ENCODE measurements around the gene SHROOM1. TPM values are rescaled to one million over a fixed set of nuclear protein-coding genes. Genes with fewer than 3 reads are reported as not detected.

SHROOM1 gene
- total RNA-seq, 1 donor from 2014 or later, result 1.5 TPM

GRCh38 chr5:132802044-132802684 is 28.3 kb downstream of the SHROOM1 start:
- ATAC-seq (ENCODE audit: low read depth), result no peak
- POLR2A ChIA-PET, result interaction anchor here (0.6 to 0.7 kb wide), 2 partner anchors 18 to 150 kb away, joined by 3 to 6 read pairs; no protein-coding TSS in a partner anchor
- H3K4me3 Mint-ChIP-seq, result no peak overlapping the region
- intact Hi-C loops (cut with micrococcal nuclease), result no loop called here
- no peak for DNase-seq
- peaks cover 9% of the 10 kb centered on the region for H3K4me1 Mint-ChIP-seq
- no peak for TF ChIP-seq CTCF (IDR thresholded peaks at IDR 0.05)
- CTCF ChIA-PET, result no interaction called here
- peaks cover 56% of the 10 kb centered on the region for H3K27me3 Mint-ChIP-seq
- H3K36me3 Mint-ChIP-seq (ENCODE audit: low read depth), result no peaks in the 10 kb centered on the region
- no peak overlapping the region for H3K27ac Mint-ChIP-seq
- H3K9me3 Mint-ChIP-seq, result no peaks in the 10 kb centered on the region

- CTCF ChIA-PET, result no interaction called here
- TF ChIP-seq CTCF (IDR thresholded peaks at IDR 0.05), result no peak
- no peak overlapping the region for H3K4me3 Mint-ChIP-seq
- H3K36me3 Mint-ChIP-seq (ENCODE audit: low read depth), result no peaks in the 10 kb centered on the region
- H3K27me3 Mint-ChIP-seq, result peaks cover 57% of the 10 kb centered on the region
- DNase-seq (no peak), ATAC-seq (ENCODE audit: low read depth) (no peak)
- no peaks in the 10 kb centered on the region for H3K9me3 Mint-ChIP-seq
- intact Hi-C loops (cut with micrococcal nuclease), result no loop called here
- peaks cover 9% of the 10 kb centered on the region for H3K4me1 Mint-ChIP-seq
- H3K27ac Mint-ChIP-seq, result no peak overlapping the region
- POLR2A ChIA-PET, result no interaction called here
Measured at GRCh38 chr5:132800545-132800944, 29.9 kb downstream of the SHROOM1 start.

- H3K36me3 Mint-ChIP-seq (ENCODE audit: low read depth), result no peaks in the 10 kb centered on the region
- peaks cover 7% of the 10 kb centered on the region for H3K4me1 Mint-ChIP-seq
- peaks cover 54% of the 10 kb centered on the region for H3K27me3 Mint-ChIP-seq
- DNase-seq (no peak), ATAC-seq (ENCODE audit: low read depth) (no peak)
- no peak overlapping the region for H3K4me3 Mint-ChIP-seq
- intact Hi-C loops (cut with micrococcal nuclease), result no loop called here
- no peaks in the 10 kb centered on the region for H3K9me3 Mint-ChIP-seq
- ChIA-PET POLR2A (no interaction called here), CTCF (no interaction called here)
- no peak for TF ChIP-seq CTCF (IDR thresholded peaks at IDR 0.05)
- no peak overlapping the region for H3K27ac Mint-ChIP-seq
Measured at GRCh38 chr5:132799392-132799791, 31.1 kb downstream of the SHROOM1 start.

- ChIA-PET CTCF (no interaction called here), POLR2A (no interaction called here)
- Mint-ChIP-seq H3K36me3 (ENCODE audit: low read depth) (no peaks in the 10 kb centered on the region), H3K4me3 (no peak overlapping the region), H3K27me3 (peaks cover 43% of the 10 kb centered on the region), H3K9me3 (no peaks in the 10 kb centered on the region), H3K4me1 (no peaks in the 10 kb centered on the region), H3K27ac (no peak overlapping the region)
- intact Hi-C loops (cut with micrococcal nuclease), result no loop called here
- no peak for ATAC-seq (ENCODE audit: low read depth)
- no peak for DNase-seq
- no peak for TF ChIP-seq CTCF (IDR thresholded peaks at IDR 0.05)
Measured at GRCh38 chr5:132797651-132798050, 32.8 kb downstream of the SHROOM1 start.

GRCh38 chr5:132791026-132791425 is 39.4 kb downstream of the SHROOM1 start:
- CTCF ChIA-PET, result no interaction called here
- DNase-seq (no peak), ATAC-seq (ENCODE audit: low read depth) (no peak)
- no peak for TF ChIP-seq CTCF (IDR thresholded peaks at IDR 0.05)
- intact Hi-C loops (cut with micrococcal nuclease), result no loop called here
- Mint-ChIP-seq H3K4me3 (no peak overlapping the region), H3K9me3 (no peaks in the 10 kb centered on the region), H3K27me3 (peaks cover 21% of the 10 kb centered on the region), H3K27ac (no peak overlapping the region), H3K36me3 (ENCODE audit: low read depth) (no peaks in the 10 kb centered on the region), H3K4me1 (no peaks in the 10 kb centered on the region)
- POLR2A ChIA-PET, result no interaction called here

Measured in activated B cell treated with CpG ODN at 0.5 μM for 24 hours (primary cell).